Thymus (tissue), 11 donors: Measurements from ENCODE around the gene IPMK. TPM values are rescaled to one million over a fixed set of nuclear protein-coding genes. Genes with fewer than 3 reads are reported as not detected.
A peak's percentile ranks its signal among the peaks of the same experiment; 100 is the strongest.
"Not testable (repeated sequence)": the region's sequence is repeated elsewhere in the genome, so short reads cannot be mapped to it uniquely, and the experiment has no call there.

Experiments used
- DNase-seq, 9 donors: peaks; one replicate each; pipeline ENCODE4 v3.0.0-alpha.2; 2013; ENCODE audit warnings: low spot score in 9 of 9, low read depth in 6 of 9, missing footprints in 1 of 9
- H3K27ac ChIP-seq, 2 donors: one replicate each; pipeline ENCODE4 v1.5.1; 2013; ENCODE audit warnings: control low read depth in 1 of 2, low read depth in 1 of 2, low read length in 1 of 2, mild to moderate bottlenecking in 1 of 2, moderate library complexity in 1 of 2
- H3K27me3 ChIP-seq, 2 donors: one replicate each; pipeline ENCODE4 v1.5.1; 2013; ENCODE audit warnings: low read length in 1 of 2; ENCODE audit not compliant: control insufficient read depth in 2 of 2, insufficient read depth in 1 of 2
- H3K36me3 ChIP-seq, 2 donors: one replicate each; pipeline ENCODE4 v1.5.1; 2013; ENCODE audit warnings: low read length in 1 of 2, mild to moderate bottlenecking in 1 of 2, moderate library complexity in 1 of 2; ENCODE audit not compliant: control insufficient read depth in 2 of 2, insufficient read depth in 2 of 2
- H3K4me1 ChIP-seq, 2 donors: one replicate each; pipeline ENCODE4 v1.5.1; 2013; ENCODE audit warnings: low read length in 2 of 2; ENCODE audit not compliant: control insufficient read depth in 2 of 2, insufficient read depth in 2 of 2
- H3K4me3 ChIP-seq, 2 donors: one replicate each; pipeline ENCODE4 v1.5.1; 2013; ENCODE audit warnings: low read length in 2 of 2, control low read depth in 1 of 2, mild to moderate bottlenecking in 1 of 2
- H3K9me3 ChIP-seq, 2 donors: one replicate each; pipeline ENCODE4 v1.5.1; 2013; ENCODE audit warnings: low read length in 1 of 2, mild to moderate bottlenecking in 1 of 2; ENCODE audit not compliant: control insufficient read depth in 2 of 2, insufficient read depth in 1 of 2
- WGBS: extraction: QIAGEN DNeasy Blood & Tissue Kit; methylation state at CpG from one replicate; pipeline ENCODE4 v1.1.7; 2013; 5-methylcytosine and 5-hydroxymethylcytosine counted together
- polyA plus RNA-seq: library from polyadenylated mRNA; stranded (reverse); fragments of 200-250 nt; gene quantifications from one replicate; pipeline ENCODE4 v1.2.3, GENCODE V29; 2013
- total RNA-seq: library from RNA; stranded (reverse); fragments of 120-200 nt; gene quantifications from one replicate; pipeline ENCODE4 v1.2.4, GENCODE V29; 2013
- donor health status: healthy.

IPMK gene
- total and polyA plus RNA-seq, 2 donors = 4.5 to 5.2 TPM

GRCh38 chr10:58243269-58243668, 24.4 kb downstream of the IPMK start:
- H3K36me3 ChIP-seq = no peaks in the 10 kb centered on the region
- no peaks in the 10 kb centered on the region for H3K4me1 ChIP-seq
- peaks cover 0 to 10% of the 10 kb centered on the region in 2 donors for H3K9me3 ChIP-seq
- H3K27ac ChIP-seq = no peak overlapping the region
- no peaks in the 10 kb centered on the region for H3K27me3 ChIP-seq
- no peak for DNase-seq
- WGBS = 99% methylated on average over 18 of the region's 18 CpGs
- no peak overlapping the region for H3K4me3 ChIP-seq

GRCh38 chr10:58241346-58241745, 26.3 kb downstream of the IPMK start:
- WGBS = 95% methylated on average over 3 of the region's 3 CpGs
- no peak overlapping the region for H3K4me3 ChIP-seq
- H3K27ac ChIP-seq = no peak overlapping the region
- no peak for DNase-seq
- H3K36me3 ChIP-seq = peaks cover 4 to 8% of the 10 kb centered on the region in 2 donors
- H3K4me1 ChIP-seq = no peaks in the 10 kb centered on the region
- peaks cover 0 to 10% of the 10 kb centered on the region in 2 donors for H3K9me3 ChIP-seq
- H3K27me3 ChIP-seq = no peaks in the 10 kb centered on the region

- DNase-seq = no peak
- no peaks in the 10 kb centered on the region for H3K27me3 ChIP-seq
- peaks cover 4 to 13% of the 10 kb centered on the region in 2 donors for H3K36me3 ChIP-seq
- H3K4me3 ChIP-seq = no peak overlapping the region
- no peak overlapping the region for H3K27ac ChIP-seq
- peaks cover 0 to 10% of the 10 kb centered on the region in 2 donors for H3K9me3 ChIP-seq
- WGBS = 76% methylated on average over 4 of the region's 4 CpGs
- no peaks in the 10 kb centered on the region for H3K4me1 ChIP-seq
These were observed 27.2 kb downstream of the IPMK start for GRCh38 chr10:58240531-58240930.

GRCh38 chr10:58239561-58240169, 28.0 kb downstream of the IPMK start:
- 94% methylated on average over 5 of the region's 5 CpGs for WGBS
- H3K36me3 ChIP-seq = peaks cover 4 to 13% of the 10 kb centered on the region in 2 donors
- H3K27me3 ChIP-seq = no peaks in the 10 kb centered on the region
- peaks cover 0 to 8% of the 10 kb centered on the region in 2 donors for H3K9me3 ChIP-seq
- no peak overlapping the region for H3K4me3 ChIP-seq
- DNase-seq = no peak
- no peak overlapping the region for H3K27ac ChIP-seq
- no peaks in the 10 kb centered on the region for H3K4me1 ChIP-seq

- Histone ChIP-seq H3K4me1 (no peaks in the 10 kb centered on the region), H3K36me3 (peaks cover 4 to 15% of the 10 kb centered on the region in 2 donors)
- 95% methylated on average over 3 of the region's 3 CpGs for WGBS
These were observed 30.5 kb downstream of the IPMK start for GRCh38 chr10:58237014-58237834.

GRCh38 chr10:58229856-58230255, 37.8 kb downstream of the IPMK start:
- H3K27ac ChIP-seq, H3K27me3 ChIP-seq, H3K9me3 ChIP-seq, H3K4me1 ChIP-seq, H3K4me3 ChIP-seq, DNase-seq: not testable (repeated sequence)
- WGBS = 96% methylated on average over 7 of the region's 7 CpGs
- peaks cover 12% of the 10 kb centered on the region in 2 donors for H3K36me3 ChIP-seq

More at GRCh38 chr10:58237014-58237834, 30.5 kb downstream of the IPMK start:
- Histone ChIP-seq H3K9me3 (no peaks in the 10 kb centered on the region), H3K27me3 (no peaks in the 10 kb centered on the region), H3K4me3 (no peak overlapping the region), H3K27ac (no peak overlapping the region)
- DNase-seq = peak in 1 of 9 donors; percentile 11

GRCh38 chr10:58225654-58226053, 42.0 kb downstream of the IPMK start:
- H3K36me3 ChIP-seq = peaks cover 10 to 12% of the 10 kb centered on the region in 2 donors
- DNase-seq = no peak

GRCh38 chr10:58220769-58221451, 46.8 kb downstream of the IPMK start:
- Histone ChIP-seq H3K27ac (no peak overlapping the region), H3K27me3 (no peaks in the 10 kb centered on the region), H3K4me3 (no peak overlapping the region), H3K9me3 (no peaks in the 10 kb centered on the region), H3K36me3 (peaks cover under 1 to 3% of the 10 kb centered on the region in 2 donors), H3K4me1 (no peaks in the 10 kb centered on the region)
- no peak for DNase-seq
- 99% methylated on average over 2 of the region's 2 CpGs for WGBS

More at GRCh38 chr10:58225654-58226053, 42.0 kb downstream of the IPMK start:
- 100% methylated on average over 2 of the region's 2 CpGs for WGBS
- Histone ChIP-seq H3K9me3 (no peaks in the 10 kb centered on the region), H3K27ac (no peak overlapping the region), H3K27me3 (no peaks in the 10 kb centered on the region), H3K4me3 (no peak overlapping the region), H3K4me1 (no peaks in the 10 kb centered on the region)

- DNase-seq = no peak
- H3K36me3 ChIP-seq = peaks cover 0 to 5% of the 10 kb centered on the region in 2 donors
- H3K27me3 ChIP-seq = no peaks in the 10 kb centered on the region
- H3K9me3 ChIP-seq = no peaks in the 10 kb centered on the region
- no peak overlapping the region for H3K4me3 ChIP-seq
- no peaks in the 10 kb centered on the region for H3K4me1 ChIP-seq
- no peak overlapping the region for H3K27ac ChIP-seq
These were observed 47.8 kb downstream of the IPMK start for GRCh38 chr10:58219875-58220274.
